Left ventricle myocardium inferior (tissue), 1 donor: ENCODE measurements around the gene GMCL2. TPM values are rescaled to one million over a fixed set of nuclear protein-coding genes. Genes with fewer than 3 reads are reported as not detected.

ENCODE experiments used
- DNase-seq: peaks from one replicate; pipeline ENCODE4 v3.0.0-alpha.2; 2020
- H3K27ac ChIP-seq: fragments of 200-600 bp; replicated peaks from 2 replicates; pipeline ENCODE4 v1.8.0; 2021
- H3K27me3 ChIP-seq: fragments of 200-600 bp; 2 replicates; pipeline ENCODE4 v1.8.0; 2021; ENCODE audit warnings: low read depth
- H3K36me3 ChIP-seq: fragments of 200-600 bp; 2 replicates; pipeline ENCODE4 v1.8.0; 2021
- H3K4me1 ChIP-seq: fragments of 200-600 bp; 2 replicates; pipeline ENCODE4 v1.8.0; 2021
- H3K4me3 ChIP-seq: fragments of 200-600 bp; 2 replicates; pipeline ENCODE4 v1.8.0; 2021; ENCODE audit warnings: mild to moderate bottlenecking, moderate library complexity
- H3K9me3 ChIP-seq: fragments of 200-600 bp; replicated peaks from 2 replicates; pipeline ENCODE4 v1.8.0; 2021
- CTCF ChIP-seq: fragments of 200-600 bp; IDR thresholded peaks from 2 replicates; pipeline ENCODE4 v1.8.0; 2021; ENCODE audit warnings: antibody characterized with exemption, mild to moderate bottlenecking, borderline replicate concordance
- intact Hi-C: fragments of 100-400 bp; cut with micrococcal nuclease; formaldehyde crosslinking; loops from one replicate; pipeline ENCODE4 v1.11.0; 2022
- total RNA-seq: library from RNA; stranded (reverse); fragmentation: NEBNext Ultra II Directional; extraction: Animal tissue kit (Norgen Biotek cat#: 25700); gene quantifications from one replicate; pipeline ENCODE4 v1.2.1, GENCODE V29; 2021
- donor health status: DM: no; HTN: yes; CAD: no; lungs with severe emphysema.

Gene GMCL2
- total RNA-seq, 1 donor from 2014 or later: not detected

- peaks cover 4% of the 10 kb centered on the region for H3K9me3 ChIP-seq
- intact Hi-C loops: no loop called here
- DNase-seq: peak; percentile 9
- no peaks in the 10 kb centered on the region for H3K27me3 ChIP-seq
- H3K4me3 ChIP-seq: no peak overlapping the region
- peaks cover 8% of the 10 kb centered on the region for H3K4me1 ChIP-seq
- H3K27ac ChIP-seq: no peak overlapping the region
- peaks cover 78% of the 10 kb centered on the region for H3K36me3 ChIP-seq
- no peak for TF ChIP-seq CTCF
These were observed 37.2 kb upstream of the GMCL2 start for GRCh38 chr5:178224403-178224802.

GRCh38 chr5:178223828-178224335 lies 36.7 kb upstream of the GMCL2 start:
- no peak for TF ChIP-seq CTCF
- no peak overlapping the region for H3K4me3 ChIP-seq
- H3K36me3 ChIP-seq: peaks cover 78% of the 10 kb centered on the region
- no peak for DNase-seq
- peaks cover 4% of the 10 kb centered on the region for H3K9me3 ChIP-seq
- H3K27ac ChIP-seq: no peak overlapping the region
- no peaks in the 10 kb centered on the region for H3K27me3 ChIP-seq
- intact Hi-C loops: no loop called here
- peaks cover 8% of the 10 kb centered on the region for H3K4me1 ChIP-seq

DNA sequence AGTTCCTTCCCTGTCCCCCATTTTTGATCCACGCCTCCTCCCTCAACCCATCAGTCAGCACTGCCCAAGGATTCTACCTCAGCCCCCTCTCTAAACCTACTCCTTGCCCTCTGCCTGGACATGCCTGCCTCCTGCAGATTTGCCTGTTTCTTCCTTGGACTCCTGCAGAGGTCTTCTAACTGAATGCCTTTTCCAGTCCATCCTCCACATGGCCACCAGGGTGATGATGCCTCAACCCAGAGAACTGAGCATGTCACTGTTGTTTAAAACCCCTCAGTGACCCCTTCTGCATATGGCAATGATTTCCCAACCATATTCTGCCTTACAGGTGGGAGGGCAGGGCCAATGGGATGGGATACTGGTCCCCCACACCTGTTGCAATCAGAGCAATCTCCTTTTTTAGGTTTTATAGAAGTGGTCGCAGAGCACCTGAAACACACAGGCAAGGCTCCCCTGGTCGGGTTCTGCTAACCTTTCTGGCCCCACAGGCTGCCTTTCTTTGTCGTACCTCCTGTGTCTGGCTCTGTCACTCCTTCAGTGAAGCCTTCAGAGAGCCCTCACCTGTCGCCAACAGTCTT lies 36.1 kb upstream of the GMCL2 start:
- no peak for TF ChIP-seq CTCF

GRCh38 chr5:178222292-178222691 lies 35.1 kb upstream of the GMCL2 start:
- DNase-seq: peak; percentile 9

More for the DNA sequence above, 36.1 kb upstream of the GMCL2 start:
- no peaks in the 10 kb centered on the region for H3K27me3 ChIP-seq
- DNase-seq: peak; percentile 6
- H3K4me3 ChIP-seq: no peak overlapping the region
- peaks cover 76% of the 10 kb centered on the region for H3K36me3 ChIP-seq
- peaks cover 4% of the 10 kb centered on the region for H3K9me3 ChIP-seq
- intact Hi-C loops: no loop called here
- no peak overlapping the region for H3K27ac ChIP-seq
- peaks cover 8% of the 10 kb centered on the region for H3K4me1 ChIP-seq

GRCh38 chr5:178221853-178222252 lies 34.7 kb upstream of the GMCL2 start:
- DNase-seq: peak; percentile 7
- intact Hi-C loops: no loop called here
- no peak for TF ChIP-seq CTCF
- Histone ChIP-seq H3K27ac (no peak overlapping the region), H3K4me1 (peaks cover 8% of the 10 kb centered on the region), H3K27me3 (no peaks in the 10 kb centered on the region), H3K4me3 (no peak overlapping the region), H3K36me3 (peaks cover 72% of the 10 kb centered on the region), H3K9me3 (no peaks in the 10 kb centered on the region)

More at GRCh38 chr5:178222292-178222691, 35.1 kb upstream of the GMCL2 start:
- intact Hi-C loops: no loop called here
- Histone ChIP-seq H3K27ac (no peak overlapping the region), H3K4me3 (no peak overlapping the region), H3K9me3 (peaks cover 3% of the 10 kb centered on the region), H3K27me3 (no peaks in the 10 kb centered on the region), H3K4me1 (peaks cover 8% of the 10 kb centered on the region), H3K36me3 (peaks cover 72% of the 10 kb centered on the region)
- TF ChIP-seq CTCF: no peak
